ENCODE data around the gene HRH3.

HRH3 gene

GRCh38 chr20:62215020-62215990, 4.8 kb downstream of the HRH3 start:
- DNase-seq = no peak

- no peak for DNase-seq
Measured at GRCh38 chr20:62214067-62214466, 6.0 kb downstream of the HRH3 start.

GRCh38 chr20:62212299-62212698, 7.8 kb downstream of the HRH3 start:
- no peak for DNase-seq

GRCh38 chr20:62211769-62212288, 8.2 kb downstream of the HRH3 start:
- DNase-seq = no peak

GRCh38 chr20:62211216-62211615, 8.9 kb downstream of the HRH3 start:
- no peak for DNase-seq

GRCh38 chr20:62210496-62210855, 9.6 kb downstream of the HRH3 start:
- DNase-seq = no peak

- DNase-seq = no peak
Measured at GRCh38 chr20:62209850-62210495, 10.1 kb downstream of the HRH3 start.

- no peak for DNase-seq
Measured at GRCh38 chr20:62208795-62209755, 11.0 kb downstream of the HRH3 start.

GRCh38 chr20:62208061-62208794, 11.8 kb downstream of the HRH3 start:
- no peak for DNase-seq

- DNase-seq = no peak
Measured at GRCh38 chr20:62206388-62206775, 13.7 kb downstream of the HRH3 start.

- no peak for DNase-seq
Measured at GRCh38 chr20:62205618-62206387, 14.3 kb downstream of the HRH3 start.

- DNase-seq = peak; percentile 74 to 79
Measured at GRCh38 chr20:62203378-62204030, 16.6 kb downstream of the HRH3 start.

GRCh38 chr20:62202676-62203377, 17.3 kb downstream of the HRH3 start:
- no peak for DNase-seq

- peak; percentile 52 to 66 for DNase-seq
Measured at GRCh38 chr20:62202083-62202395, 18.0 kb downstream of the HRH3 start.

- peak; percentile 81 to 82 for DNase-seq
Measured at GRCh38 chr20:62201173-62202082, 18.6 kb downstream of the HRH3 start.

- no peak for DNase-seq
Measured at GRCh38 chr20:62200491-62201172, 19.4 kb downstream of the HRH3 start.

GRCh38 chr20:62198931-62199330, 21.1 kb downstream of the HRH3 start:
- DNase-seq = no peak

- DNase-seq = no peak
Measured at GRCh38 chr20:62198496-62198895, 21.6 kb downstream of the HRH3 start.
